ENCODE data around the gene KCNK18. TPM values are rescaled to one million over a fixed set of nuclear protein-coding genes. Genes with fewer than 3 reads are reported as not detected.

KCNK18 gene
- total RNA-seq, 6 experiments from 2014 or later, result not detected

DNA sequence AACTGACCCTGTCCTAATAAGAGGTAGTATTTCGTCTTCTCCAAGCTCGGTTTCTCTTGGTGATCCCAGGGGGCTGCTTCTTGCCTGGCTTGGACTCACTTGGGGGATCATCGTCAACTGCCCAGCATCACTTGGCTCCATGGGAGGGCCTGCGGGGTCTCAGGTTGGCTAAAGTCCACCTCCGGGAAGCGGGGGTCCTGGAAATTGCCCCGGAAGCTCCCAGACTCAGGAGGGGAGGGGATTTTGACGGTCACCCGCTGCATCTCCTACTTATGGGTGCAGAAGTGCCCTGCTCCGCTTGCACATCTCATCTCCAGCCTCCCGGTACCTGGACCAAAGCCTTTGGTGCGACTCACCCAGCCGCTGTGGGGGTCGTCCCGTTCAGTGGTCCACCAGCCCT, 18.7 kb downstream of the KCNK18 start:
- Histone ChIP-seq H3K4me1 (peaks cover 0 to 12% (median 0%) of the 10 kb centered on the region in 4 donors), H3K27me3 (no peaks in the 10 kb centered on the region), H3K36me3 (no peaks in the 10 kb centered on the region), H3K4me3 (no peak overlapping the region), H3K27ac (no peak overlapping the region), H3K9me3 (no peaks in the 10 kb centered on the region)
- WGBS (ENCODE audit: insufficient coverage, low coverage, low lambda C conversion rate, missing lambda C conversion rate), result 61% methylated on average over 8 of the region's 15 CpGs
- intact Hi-C loops (cut with DNase I), result loop anchor here in 1 of 2 donors (10.0 kb wide), 2 partner anchors 229 to 1029 kb away; no protein-coding TSS in a partner anchor
- ATAC-seq (no peak), DNase-seq (no peak)
- TF ChIP-seq POLR2A (IDR thresholded peaks at IDR 0.05) (no peak), CTCF (IDR thresholded peaks at IDR 0.05) (no peak)

DNA sequence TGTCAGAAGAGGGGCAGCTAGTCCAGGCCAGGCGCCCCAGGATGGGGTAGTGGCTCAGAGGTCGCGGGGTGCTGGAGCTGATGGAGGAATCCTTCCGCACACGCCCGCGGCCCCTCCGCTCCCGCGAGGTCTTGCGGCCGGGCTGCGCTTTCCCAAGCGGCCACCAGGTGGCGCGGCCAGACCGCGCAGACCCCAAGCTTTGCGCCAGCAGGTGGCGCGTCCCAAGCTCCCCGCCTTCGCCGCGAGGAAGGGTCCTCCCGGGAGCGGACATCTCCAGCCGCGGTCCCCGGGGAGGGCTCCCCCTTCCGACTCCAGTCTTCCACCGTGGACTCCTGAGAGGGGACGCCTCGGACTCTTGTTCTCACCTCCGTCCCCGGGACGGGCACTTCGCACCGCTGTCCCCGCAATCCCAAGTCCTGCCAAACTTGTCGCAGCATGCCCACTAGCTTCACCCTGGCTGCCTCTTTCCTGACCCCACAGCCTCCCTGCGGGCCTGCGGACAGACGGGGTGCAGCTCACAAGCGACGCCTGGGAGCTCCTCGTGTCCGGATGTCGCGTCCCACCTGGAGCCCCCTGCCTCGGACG, 19.4 kb downstream of the KCNK18 start:
- no peak overlapping the region for H3K27ac ChIP-seq
- no peak for TF ChIP-seq POLR2A (IDR thresholded peaks at IDR 0.05)
- TF ChIP-seq CTCF (IDR thresholded peaks at IDR 0.05), result peak; percentile 99 to 100 (median 100)
- DNase-seq (peak; percentile 74 to 82 (median 80)), ATAC-seq (peak; percentile 92 to 98 (median 96))
- no peaks in the 10 kb centered on the region for H3K36me3 ChIP-seq
- H3K4me1 ChIP-seq, result peaks cover 0 to 12% (median 0%) of the 10 kb centered on the region in 4 donors
- H3K4me3 ChIP-seq, result peak overlapping the region; percentile 43 to 57 (median 47)
- H3K9me3 ChIP-seq, result no peaks in the 10 kb centered on the region
- no peaks in the 10 kb centered on the region for H3K27me3 ChIP-seq
- intact Hi-C loops (cut with DNase I), result loop anchor here in 1 of 2 donors (10.0 kb wide), 2 partner anchors 228 to 1028 kb away; no protein-coding TSS in a partner anchor
- 2% methylated on average over 9 of the region's 52 CpGs for WGBS (ENCODE audit: insufficient coverage, low coverage, low lambda C conversion rate, missing lambda C conversion rate)

DNA sequence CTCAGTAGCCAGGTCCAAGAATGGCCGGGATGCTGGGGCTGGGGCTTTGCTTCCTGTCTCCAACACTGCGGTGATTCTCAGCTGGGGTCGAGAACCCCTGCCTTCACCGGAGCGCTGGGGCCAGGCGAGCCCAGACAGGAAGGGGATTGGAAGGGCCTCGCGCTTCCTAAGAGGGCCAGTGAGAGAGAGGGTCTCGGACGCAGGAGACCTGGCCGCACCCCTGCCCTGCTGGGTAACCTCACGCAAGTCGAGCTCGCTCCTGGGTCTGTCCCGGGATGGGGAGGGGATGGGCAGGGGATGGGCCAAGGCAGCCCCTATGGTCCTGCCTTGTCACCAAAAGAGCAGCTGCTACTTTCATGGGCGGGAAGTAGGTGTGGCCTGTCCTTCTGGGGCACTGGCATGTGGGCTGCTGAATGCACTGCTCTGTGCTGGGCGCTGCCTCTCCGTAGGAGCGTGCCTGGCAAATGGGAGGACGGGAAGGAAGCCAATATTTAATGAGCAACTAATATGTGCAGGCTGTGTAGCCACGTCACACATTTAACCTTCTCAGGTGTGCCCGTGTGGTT, 20.0 kb downstream of the KCNK18 start:
- H3K27me3 ChIP-seq, result no peaks in the 10 kb centered on the region
- peak; percentile 18 to 51 (median 44) for ATAC-seq

DNA sequence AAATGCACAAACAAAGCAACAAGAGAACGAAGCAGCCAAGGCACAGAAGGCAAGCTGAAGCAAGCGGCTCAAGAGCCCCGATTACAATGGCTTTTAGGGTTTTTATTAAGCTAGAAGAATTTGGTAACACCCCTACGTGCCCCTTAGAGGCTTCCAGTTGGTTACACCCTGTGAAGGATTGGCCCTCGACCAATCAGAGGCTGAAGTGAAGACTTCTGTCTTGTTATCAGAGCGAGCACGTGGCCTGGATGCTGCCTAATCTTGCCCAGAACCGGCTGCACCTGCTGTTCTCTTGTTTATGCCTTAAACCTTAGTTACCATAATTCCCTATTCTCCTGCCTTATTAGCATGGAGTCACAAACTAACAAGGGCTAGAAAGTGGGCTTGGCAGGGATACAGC, 21.4 kb downstream of the KCNK18 start:
- Histone ChIP-seq H3K27ac (no peak overlapping the region), H3K36me3 (no peaks in the 10 kb centered on the region), H3K27me3 (no peaks in the 10 kb centered on the region), H3K9me3 (no peaks in the 10 kb centered on the region), H3K4me1 (peaks cover 0 to 12% (median 0%) of the 10 kb centered on the region in 4 donors), H3K4me3 (no peak overlapping the region)
- 66% methylated on average over 7 of the region's 8 CpGs for WGBS (ENCODE audit: insufficient coverage, low coverage, low lambda C conversion rate, missing lambda C conversion rate)
- no peak for DNase-seq
- ATAC-seq, result no peak
- TF ChIP-seq CTCF (IDR thresholded peaks at IDR 0.05), result no peak
- intact Hi-C loops (cut with DNase I), result loop anchor here in 1 of 2 donors (10.0 kb wide), 2 partner anchors 226 to 1026 kb away; no protein-coding TSS in a partner anchor

More for the DNA sequence above, 20.0 kb downstream of the KCNK18 start:
- WGBS (ENCODE audit: insufficient coverage, low coverage, low lambda C conversion rate, missing lambda C conversion rate), result no CpG with 5 or more reads among the region's 22 CpGs
- intact Hi-C loops (cut with DNase I), result loop anchor here in 1 of 2 donors (10.0 kb wide), 2 partner anchors 228 to 1028 kb away; no protein-coding TSS in a partner anchor
- no peaks in the 10 kb centered on the region for H3K9me3 ChIP-seq
- H3K36me3 ChIP-seq, result no peaks in the 10 kb centered on the region
- TF ChIP-seq CTCF (IDR thresholded peaks at IDR 0.05), result no peak
- no peak for TF ChIP-seq POLR2A (IDR thresholded peaks at IDR 0.05)
- peak overlapping the region; percentile 43 to 57 (median 47) for H3K4me3 ChIP-seq
- no peak overlapping the region for H3K27ac ChIP-seq
- peak in 1 of 3 donors; percentile 50 for DNase-seq
- peaks cover 0 to 12% (median 0%) of the 10 kb centered on the region in 4 donors for H3K4me1 ChIP-seq

All from right lobe of liver (tissue), 6 donors.